ENCODE results near the gene PHF13. TPM values are rescaled to one million over a fixed set of nuclear protein-coding genes. Genes with fewer than 3 reads are reported as not detected.

Gene PHF13
- total and polyA plus RNA-seq, 9 of the 15 experiments (the other 6 are each of a cell fraction or from before 2014, with no cell fraction given): 1.8 to 36.1 (median 11.7) TPM

DNA sequence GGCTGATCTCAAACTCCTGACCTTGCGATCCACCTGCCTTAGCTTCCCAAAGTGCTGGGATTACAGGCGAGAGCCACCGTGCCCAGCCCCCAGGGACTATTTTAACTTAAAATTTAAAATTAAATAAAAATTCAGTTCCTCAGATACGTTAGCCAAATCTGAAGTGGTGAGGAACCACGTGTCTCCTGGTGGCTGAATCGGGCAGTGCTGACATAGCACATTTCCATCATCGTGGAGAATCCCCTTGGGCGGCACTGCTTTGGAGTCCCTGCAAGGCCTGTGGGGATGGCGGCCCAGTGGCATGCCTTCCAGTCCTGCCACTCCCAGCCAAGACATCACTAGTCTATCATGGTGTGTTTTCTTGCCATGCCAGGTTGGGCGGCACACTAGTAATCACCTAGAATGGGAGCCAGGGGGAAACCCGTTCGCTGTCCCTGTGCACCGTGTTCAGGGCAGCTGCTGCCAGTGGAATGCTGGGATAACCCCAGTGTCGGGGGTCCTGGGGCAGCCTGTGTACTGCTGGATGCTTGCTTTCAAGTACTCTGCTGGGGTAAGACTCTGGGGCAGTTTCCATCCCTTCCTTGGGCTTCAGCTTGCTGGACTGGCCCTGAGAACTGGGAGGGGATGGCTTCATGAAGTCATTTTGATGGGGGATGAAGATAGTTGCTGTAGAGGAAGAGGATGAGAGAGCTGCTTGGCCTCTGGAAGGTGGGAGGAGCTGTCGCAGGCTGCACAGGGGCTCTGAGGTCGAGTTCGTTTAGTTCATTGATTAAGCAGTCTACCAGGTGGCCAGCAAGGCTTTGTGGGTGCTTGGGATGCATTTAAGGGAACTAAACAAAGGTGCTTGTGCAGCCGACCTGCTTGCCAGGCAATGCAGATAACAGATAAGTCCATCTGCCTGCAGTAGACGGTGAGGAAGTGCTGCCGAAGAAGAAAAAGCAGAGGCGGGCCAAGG, 29.1 kb upstream of the PHF13 start (continued):
- TF ChIP-seq, protein P1, sequence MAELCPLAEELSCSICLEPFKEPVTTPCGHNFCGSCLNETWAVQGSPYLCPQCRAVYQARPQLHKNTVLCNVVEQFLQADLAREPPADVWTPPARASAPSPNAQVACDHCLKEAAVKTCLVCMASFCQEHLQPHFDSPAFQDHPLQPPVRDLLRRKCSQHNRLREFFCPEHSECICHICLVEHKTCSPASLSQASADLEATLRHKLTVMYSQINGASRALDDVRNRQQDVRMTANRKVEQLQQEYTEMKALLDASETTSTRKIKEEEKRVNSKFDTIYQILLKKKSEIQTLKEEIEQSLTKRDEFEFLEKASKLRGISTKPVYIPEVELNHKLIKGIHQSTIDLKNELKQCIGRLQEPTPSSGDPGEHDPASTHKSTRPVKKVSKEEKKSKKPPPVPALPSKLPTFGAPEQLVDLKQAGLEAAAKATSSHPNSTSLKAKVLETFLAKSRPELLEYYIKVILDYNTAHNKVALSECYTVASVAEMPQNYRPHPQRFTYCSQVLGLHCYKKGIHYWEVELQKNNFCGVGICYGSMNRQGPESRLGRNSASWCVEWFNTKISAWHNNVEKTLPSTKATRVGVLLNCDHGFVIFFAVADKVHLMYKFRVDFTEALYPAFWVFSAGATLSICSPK (IDR thresholded peaks at IDR 0.05; ENCODE audit: borderline replicate concordance): no peak
- TF ChIP-seq CBFA2T2 (conservative IDR thresholded peaks at IDR 0.05): 0 out of 2 replicates have a peak, but pooled peaks have one; percentile 30
- TF ChIP-seq KHSRP (IDR thresholded peaks at IDR 0.05): no peak
- TF ChIP-seq MAFK (IDR thresholded peaks at IDR 0.05; ENCODE audit: low read length): peak; percentile 90
- TF ChIP-seq, protein P2, sequence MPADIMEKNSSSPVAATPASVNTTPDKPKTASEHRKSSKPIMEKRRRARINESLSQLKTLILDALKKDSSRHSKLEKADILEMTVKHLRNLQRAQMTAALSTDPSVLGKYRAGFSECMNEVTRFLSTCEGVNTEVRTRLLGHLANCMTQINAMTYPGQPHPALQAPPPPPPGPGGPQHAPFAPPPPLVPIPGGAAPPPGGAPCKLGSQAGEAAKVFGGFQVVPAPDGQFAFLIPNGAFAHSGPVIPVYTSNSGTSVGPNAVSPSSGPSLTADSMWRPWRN (IDR thresholded peaks at IDR 0.05; ENCODE audit: low read depth): no peak
- TF ChIP-seq GABPB1 (CRISPR knock-in tag; IDR thresholded peaks at IDR 0.05): peak; percentile 7; the same call in 1 of the 2 replicates
- no peak for TF ChIP-seq ZNF263 (CRISPR knock-in tag; IDR thresholded peaks at IDR 0.05; ENCODE audit: borderline replicate concordance)
- TF ChIP-seq TOE1 (IDR thresholded peaks at IDR 0.05; ENCODE audit: borderline replicate concordance): no peak
- no peak for TF ChIP-seq TOE1 (CRISPR knock-in tag; IDR thresholded peaks at IDR 0.05; ENCODE audit: borderline replicate concordance, low read depth)
- TF ChIP-seq MTA2 (IDR thresholded peaks at IDR 0.05; ENCODE audit: low read depth): no peak
- TF ChIP-seq, protein P3, sequence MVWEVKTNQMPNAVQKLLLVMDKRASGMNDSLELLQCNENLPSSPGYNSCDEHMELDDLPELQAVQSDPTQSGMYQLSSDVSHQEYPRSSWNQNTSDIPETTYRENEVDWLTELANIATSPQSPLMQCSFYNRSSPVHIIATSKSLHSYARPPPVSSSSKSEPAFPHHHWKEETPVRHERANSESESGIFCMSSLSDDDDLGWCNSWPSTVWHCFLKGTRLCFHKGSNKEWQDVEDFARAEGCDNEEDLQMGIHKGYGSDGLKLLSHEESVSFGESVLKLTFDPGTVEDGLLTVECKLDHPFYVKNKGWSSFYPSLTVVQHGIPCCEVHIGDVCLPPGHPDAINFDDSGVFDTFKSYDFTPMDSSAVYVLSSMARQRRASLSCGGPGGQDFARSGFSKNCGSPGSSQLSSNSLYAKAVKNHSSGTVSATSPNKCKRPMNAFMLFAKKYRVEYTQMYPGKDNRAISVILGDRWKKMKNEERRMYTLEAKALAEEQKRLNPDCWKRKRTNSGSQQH (CRISPR knock-in tag; IDR thresholded peaks at IDR 0.05): no peak
- TF ChIP-seq MCM2 (IDR thresholded peaks at IDR 0.05; ENCODE audit: low read depth): no peak
- no peak for TF ChIP-seq PHTF2 (CRISPR knock-in tag; IDR thresholded peaks at IDR 0.05)
- no peak for TF ChIP-seq PCBP2 (IDR thresholded peaks at IDR 0.05; ENCODE audit: low read depth, low read length, poor library complexity, severe bottlenecking)
- TF ChIP-seq NFATC3 (IDR thresholded peaks at IDR 0.05): no peak
- TF ChIP-seq SPI1 (IDR thresholded peaks at IDR 0.05; ENCODE audit: borderline replicate concordance, low read depth, low read length): peak; percentile 89
- TF ChIP-seq SMARCE1 (IDR thresholded peaks at IDR 0.05): no peak
- TF ChIP-seq, protein P4, sequence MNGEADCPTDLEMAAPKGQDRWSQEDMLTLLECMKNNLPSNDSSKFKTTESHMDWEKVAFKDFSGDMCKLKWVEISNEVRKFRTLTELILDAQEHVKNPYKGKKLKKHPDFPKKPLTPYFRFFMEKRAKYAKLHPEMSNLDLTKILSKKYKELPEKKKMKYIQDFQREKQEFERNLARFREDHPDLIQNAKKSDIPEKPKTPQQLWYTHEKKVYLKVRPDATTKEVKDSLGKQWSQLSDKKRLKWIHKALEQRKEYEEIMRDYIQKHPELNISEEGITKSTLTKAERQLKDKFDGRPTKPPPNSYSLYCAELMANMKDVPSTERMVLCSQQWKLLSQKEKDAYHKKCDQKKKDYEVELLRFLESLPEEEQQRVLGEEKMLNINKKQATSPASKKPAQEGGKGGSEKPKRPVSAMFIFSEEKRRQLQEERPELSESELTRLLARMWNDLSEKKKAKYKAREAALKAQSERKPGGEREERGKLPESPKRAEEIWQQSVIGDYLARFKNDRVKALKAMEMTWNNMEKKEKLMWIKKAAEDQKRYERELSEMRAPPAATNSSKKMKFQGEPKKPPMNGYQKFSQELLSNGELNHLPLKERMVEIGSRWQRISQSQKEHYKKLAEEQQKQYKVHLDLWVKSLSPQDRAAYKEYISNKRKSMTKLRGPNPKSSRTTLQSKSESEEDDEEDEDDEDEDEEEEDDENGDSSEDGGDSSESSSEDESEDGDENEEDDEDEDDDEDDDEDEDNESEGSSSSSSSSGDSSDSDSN (IDR thresholded peaks at IDR 0.05; ENCODE audit: borderline replicate concordance in 1 of 2, low read depth in 2 of 2, low read length in 2 of 2): no peak
- TF ChIP-seq, protein P5, sequence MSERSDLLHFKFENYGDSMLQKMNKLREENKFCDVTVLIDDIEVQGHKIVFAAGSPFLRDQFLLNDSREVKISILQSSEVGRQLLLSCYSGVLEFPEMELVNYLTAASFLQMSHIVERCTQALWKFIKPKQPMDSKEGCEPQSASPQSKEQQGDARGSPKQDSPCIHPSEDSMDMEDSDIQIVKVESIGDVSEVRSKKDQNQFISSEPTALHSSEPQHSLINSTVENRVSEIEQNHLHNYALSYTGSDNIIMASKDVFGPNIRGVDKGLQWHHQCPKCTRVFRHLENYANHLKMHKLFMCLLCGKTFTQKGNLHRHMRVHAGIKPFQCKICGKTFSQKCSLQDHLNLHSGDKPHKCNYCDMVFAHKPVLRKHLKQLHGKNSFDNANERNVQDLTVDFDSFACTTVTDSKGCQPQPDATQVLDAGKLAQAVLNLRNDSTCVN (CRISPR knock-in tag; IDR thresholded peaks at IDR 0.05): 0 out of 2 replicates have a peak, but pooled peaks have one; percentile 14
- TF ChIP-seq ARID1B (IDR thresholded peaks at IDR 0.05): peak; percentile 58
- TF ChIP-seq RFX1 (IDR thresholded peaks at IDR 0.05): no peak

Data from K562 (cell line).